MM.1S (cell line): ENCODE results near the gene C2CD4B.

Experiments used
- CTCF ChIP-seq: fragments of 300-600 bp; sonication (generic); IDR thresholded peaks from 2 replicates; pipeline ENCODE4 v1.5.1; 2016; ENCODE audit warnings: antibody characterized with exemption, low read length, mixed read lengths
- EZH2phosphoT487 ChIP-seq: fragments of 300-600 bp; sonication (generic); IDR thresholded peaks from 2 replicates; pipeline ENCODE4 v1.6.1; 2018; ENCODE audit warnings: antibody characterized with exemption, low read length

DNA sequence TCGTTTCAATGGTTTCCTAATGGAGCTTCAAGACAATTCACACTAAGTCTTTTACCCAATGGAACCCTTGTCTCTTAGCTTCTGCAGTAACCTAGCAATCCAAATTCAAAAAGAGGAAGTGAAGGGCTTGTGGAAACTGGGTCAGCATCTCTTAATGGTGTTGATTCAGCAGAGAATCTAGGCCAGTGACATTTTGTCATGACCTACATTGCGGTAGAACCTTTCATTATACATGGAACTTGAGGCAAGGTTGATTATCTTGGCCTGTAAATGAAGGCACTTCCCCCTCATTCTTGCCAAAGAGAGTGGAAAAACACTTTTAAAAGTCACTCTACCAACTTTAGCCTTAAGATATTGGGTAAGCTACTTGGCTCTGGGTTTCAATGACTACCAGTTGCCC is 42.8 kb downstream of the C2CD4B start:
- TF ChIP-seq CTCF (no peak), EZH2phosphoT487 (no peak)
